ENCODE measurements around the gene MLLT3. TPM values are rescaled to one million over a fixed set of nuclear protein-coding genes. Genes with fewer than 3 reads are reported as not detected.

The MLLT3 gene
- total and polyA plus RNA-seq, 2 of the 13 experiments (the other 11 are each of a cell fraction or from before 2014, with no cell fraction given): 12.3 to 12.6 TPM

GRCh38 chr9:20447291-20447690 lies 175.0 kb downstream of the MLLT3 start (continued):
- peak; percentile 36; the same call in 1 of the 2 replicates for TF ChIP-seq FOXA3 (CRISPR knock-in tag; IDR thresholded peaks at IDR 0.05)
- peak; percentile 38; the same call in 1 of the 2 replicates for TF ChIP-seq ONECUT2 (CRISPR knock-in tag; IDR thresholded peaks at IDR 0.05)
- no peak for TF ChIP-seq ZNF263 (CRISPR knock-in tag; IDR thresholded peaks at IDR 0.05)
- TF ChIP-seq SP140L (CRISPR knock-in tag; IDR thresholded peaks at IDR 0.05; ENCODE audit: borderline replicate concordance): no peak
- TF ChIP-seq, protein P1, sequence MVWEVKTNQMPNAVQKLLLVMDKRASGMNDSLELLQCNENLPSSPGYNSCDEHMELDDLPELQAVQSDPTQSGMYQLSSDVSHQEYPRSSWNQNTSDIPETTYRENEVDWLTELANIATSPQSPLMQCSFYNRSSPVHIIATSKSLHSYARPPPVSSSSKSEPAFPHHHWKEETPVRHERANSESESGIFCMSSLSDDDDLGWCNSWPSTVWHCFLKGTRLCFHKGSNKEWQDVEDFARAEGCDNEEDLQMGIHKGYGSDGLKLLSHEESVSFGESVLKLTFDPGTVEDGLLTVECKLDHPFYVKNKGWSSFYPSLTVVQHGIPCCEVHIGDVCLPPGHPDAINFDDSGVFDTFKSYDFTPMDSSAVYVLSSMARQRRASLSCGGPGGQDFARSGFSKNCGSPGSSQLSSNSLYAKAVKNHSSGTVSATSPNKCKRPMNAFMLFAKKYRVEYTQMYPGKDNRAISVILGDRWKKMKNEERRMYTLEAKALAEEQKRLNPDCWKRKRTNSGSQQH (CRISPR knock-in tag; IDR thresholded peaks at IDR 0.05; ENCODE audit: low read depth): no peak
- no peak for TF ChIP-seq ZNF235 (CRISPR knock-in tag; IDR thresholded peaks at IDR 0.05; ENCODE audit: borderline replicate concordance)
- no peak for TF ChIP-seq ZNF772 (CRISPR knock-in tag; IDR thresholded peaks at IDR 0.05)
- peak; percentile 65; the same call in 1 of the 2 replicates for TF ChIP-seq BCL6 (CRISPR knock-in tag; IDR thresholded peaks at IDR 0.05)
- TF ChIP-seq, protein P2, sequence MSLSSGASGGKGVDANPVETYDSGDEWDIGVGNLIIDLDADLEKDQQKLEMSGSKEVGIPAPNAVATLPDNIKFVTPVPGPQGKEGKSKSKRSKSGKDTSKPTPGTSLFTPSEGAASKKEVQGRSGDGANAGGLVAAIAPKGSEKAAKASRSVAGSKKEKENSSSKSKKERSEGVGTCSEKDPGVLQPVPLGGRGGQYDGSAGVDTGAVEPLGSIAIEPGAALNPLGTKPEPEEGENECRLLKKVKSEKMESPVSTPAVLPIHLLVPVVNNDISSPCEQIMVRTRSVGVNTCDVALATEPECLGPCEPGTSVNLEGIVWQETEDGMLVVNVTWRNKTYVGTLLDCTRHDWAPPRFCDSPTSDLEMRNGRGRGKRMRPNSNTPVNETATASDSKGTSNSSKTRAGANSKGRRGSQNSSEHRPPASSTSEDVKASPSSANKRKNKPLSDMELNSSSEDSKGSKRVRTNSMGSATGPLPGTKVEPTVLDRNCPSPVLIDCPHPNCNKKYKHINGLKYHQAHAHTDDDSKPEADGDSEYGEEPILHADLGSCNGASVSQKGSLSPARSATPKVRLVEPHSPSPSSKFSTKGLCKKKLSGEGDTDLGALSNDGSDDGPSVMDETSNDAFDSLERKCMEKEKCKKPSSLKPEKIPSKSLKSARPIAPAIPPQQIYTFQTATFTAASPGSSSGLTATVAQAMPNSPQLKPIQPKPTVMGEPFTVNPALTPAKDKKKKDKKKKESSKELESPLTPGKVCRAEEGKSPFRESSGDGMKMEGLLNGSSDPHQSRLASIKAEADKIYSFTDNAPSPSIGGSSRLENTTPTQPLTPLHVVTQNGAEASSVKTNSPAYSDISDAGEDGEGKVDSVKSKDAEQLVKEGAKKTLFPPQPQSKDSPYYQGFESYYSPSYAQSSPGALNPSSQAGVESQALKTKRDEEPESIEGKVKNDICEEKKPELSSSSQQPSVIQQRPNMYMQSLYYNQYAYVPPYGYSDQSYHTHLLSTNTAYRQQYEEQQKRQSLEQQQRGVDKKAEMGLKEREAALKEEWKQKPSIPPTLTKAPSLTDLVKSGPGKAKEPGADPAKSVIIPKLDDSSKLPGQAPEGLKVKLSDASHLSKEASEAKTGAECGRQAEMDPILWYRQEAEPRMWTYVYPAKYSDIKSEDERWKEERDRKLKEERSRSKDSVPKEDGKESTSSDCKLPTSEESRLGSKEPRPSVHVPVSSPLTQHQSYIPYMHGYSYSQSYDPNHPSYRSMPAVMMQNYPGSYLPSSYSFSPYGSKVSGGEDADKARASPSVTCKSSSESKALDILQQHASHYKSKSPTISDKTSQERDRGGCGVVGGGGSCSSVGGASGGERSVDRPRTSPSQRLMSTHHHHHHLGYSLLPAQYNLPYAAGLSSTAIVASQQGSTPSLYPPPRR (CRISPR knock-in tag; IDR thresholded peaks at IDR 0.05; ENCODE audit: borderline replicate concordance): 0 out of 2 replicates have a peak, but pooled peaks have one; percentile 19
- TF ChIP-seq FOXO1 (CRISPR knock-in tag; IDR thresholded peaks at IDR 0.05): no peak
- no peak for TF ChIP-seq MTERF4 (CRISPR knock-in tag; IDR thresholded peaks at IDR 0.05)
- no peak for TF ChIP-seq ZNF3 (CRISPR knock-in tag; IDR thresholded peaks at IDR 0.05)
- no peak for TF ChIP-seq ATF5 (CRISPR knock-in tag; IDR thresholded peaks at IDR 0.05; ENCODE audit: low read depth)
- TF ChIP-seq SOX5 (CRISPR knock-in tag; IDR thresholded peaks at IDR 0.05; ENCODE audit: borderline replicate concordance): no peak
- no peak for TF ChIP-seq TARDBP (CRISPR knock-in tag; IDR thresholded peaks at IDR 0.05)
- no peak for TF ChIP-seq CENPT (CRISPR knock-in tag; IDR thresholded peaks at IDR 0.05; ENCODE audit: low read depth)
- TF ChIP-seq ZNF383 (CRISPR knock-in tag; IDR thresholded peaks at IDR 0.05; ENCODE audit: borderline replicate concordance): no peak
- TF ChIP-seq TBX3 (IDR thresholded peaks at IDR 0.05; ENCODE audit: borderline replicate concordance): peak; percentile 68; the same call in 1 of the 2 replicates
- TF ChIP-seq SOX6 (IDR thresholded peaks at IDR 0.05): no peak
- TF ChIP-seq SOX6 (CRISPR knock-in tag; IDR thresholded peaks at IDR 0.05): peak; percentile 36; the same call in 1 of the 2 replicates
- TF ChIP-seq, protein P3, sequence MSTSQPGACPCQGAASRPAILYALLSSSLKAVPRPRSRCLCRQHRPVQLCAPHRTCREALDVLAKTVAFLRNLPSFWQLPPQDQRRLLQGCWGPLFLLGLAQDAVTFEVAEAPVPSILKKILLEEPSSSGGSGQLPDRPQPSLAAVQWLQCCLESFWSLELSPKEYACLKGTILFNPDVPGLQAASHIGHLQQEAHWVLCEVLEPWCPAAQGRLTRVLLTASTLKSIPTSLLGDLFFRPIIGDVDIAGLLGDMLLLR (CRISPR knock-in tag; IDR thresholded peaks at IDR 0.05): no peak

All from HepG2 (cell line).